ENCODE results near the gene PRR36.

PRR36 gene

GRCh38 chr19:7846155-7846646, 28.0 kb downstream of the PRR36 start:
- Histone ChIP-seq H3K79me1 (ENCODE audit: low read length) (no peaks in the 10 kb centered on the region), H3K79me2 (ENCODE audit: control insufficient read depth, insufficient read depth, low read length, poor library complexity) (no peaks in the 10 kb centered on the region), H3K4me3 (ENCODE audit: low read depth, low read length) (no peak overlapping the region), H3K27ac (ENCODE audit: low read depth, low read length) (no peak overlapping the region), H3K4me1 (ENCODE audit: control insufficient read depth in 1 of 2, insufficient read depth in 2 of 2, low read length in 2 of 2) (no peaks in the 10 kb centered on the region), H3K9me3 (ENCODE audit: insufficient read depth, low read depth, low read length) (peaks cover 9% of the 10 kb centered on the region), H3K4ac (ENCODE audit: low read depth, low read length) (no peak overlapping the region), H3K23ac (ENCODE audit: low read length) (no peak overlapping the region), H3K36me3 (ENCODE audit: control insufficient read depth in 1 of 2, insufficient read depth in 2 of 2, low read length in 2 of 2) (no peaks in the 10 kb centered on the region), H4K91ac (ENCODE audit: low read depth, low read length) (no peak overlapping the region), H4K12ac (ENCODE audit: low read depth, low read length) (no peak overlapping the region), H3K27me3 (ENCODE audit: insufficient read depth, low read length) (no peaks in the 10 kb centered on the region), H4K8ac (ENCODE audit: low read depth, low read length) (no peak overlapping the region), H3K14ac (ENCODE audit: low read length) (no peak overlapping the region), H2AFZ (ENCODE audit: insufficient read depth, low read length, poor library complexity) (no peak overlapping the region), H3K4me2 (ENCODE audit: low read length) (no peak overlapping the region), H2BK120ac (ENCODE audit: insufficient read depth, low read length, poor library complexity) (no peak overlapping the region), H2AK5ac (ENCODE audit: low read length) (no peak overlapping the region), H2BK5ac (ENCODE audit: low read depth, low read length, poor library complexity) (no peak overlapping the region), H2BK12ac (ENCODE audit: low read length) (no peak overlapping the region), H3K9ac (ENCODE audit: low read length) (no peak overlapping the region), H3K18ac (ENCODE audit: low read length) (no peak overlapping the region)
- DNase-seq: no peak
- no CpG with 5 or more reads among the region's 19 CpGs for WGBS (ENCODE audit: extremely low coverage, insufficient coverage, insufficient read length)

- Histone ChIP-seq H2BK12ac (ENCODE audit: low read length) (no peak overlapping the region), H4K91ac (ENCODE audit: low read depth, low read length) (no peak overlapping the region), H3K18ac (ENCODE audit: low read length) (no peak overlapping the region), H3K9ac (ENCODE audit: low read length) (no peak overlapping the region), H3K4me2 (ENCODE audit: low read length) (no peak overlapping the region), H3K79me1 (ENCODE audit: low read length) (no peaks in the 10 kb centered on the region), H3K4me1 (ENCODE audit: control insufficient read depth in 1 of 2, insufficient read depth in 2 of 2, low read length in 2 of 2) (no peaks in the 10 kb centered on the region), H3K27me3 (ENCODE audit: insufficient read depth, low read length) (no peaks in the 10 kb centered on the region), H4K12ac (ENCODE audit: low read depth, low read length) (no peak overlapping the region), H2AK5ac (ENCODE audit: low read length) (no peak overlapping the region), H3K9me3 (ENCODE audit: insufficient read depth, low read depth, low read length) (peaks cover 9% of the 10 kb centered on the region), H3K79me2 (ENCODE audit: control insufficient read depth, insufficient read depth, low read length, poor library complexity) (no peaks in the 10 kb centered on the region), H2BK5ac (ENCODE audit: low read depth, low read length, poor library complexity) (no peak overlapping the region), H3K4me3 (ENCODE audit: low read depth, low read length) (no peak overlapping the region), H3K36me3 (ENCODE audit: control insufficient read depth in 1 of 2, insufficient read depth in 2 of 2, low read length in 2 of 2) (no peaks in the 10 kb centered on the region), H2BK120ac (ENCODE audit: insufficient read depth, low read length, poor library complexity) (no peak overlapping the region), H3K14ac (ENCODE audit: low read length) (no peak overlapping the region), H2AFZ (ENCODE audit: insufficient read depth, low read length, poor library complexity) (no peak overlapping the region), H3K27ac (ENCODE audit: low read depth, low read length) (no peak overlapping the region), H4K8ac (ENCODE audit: low read depth, low read length) (no peak overlapping the region), H3K23ac (ENCODE audit: low read length) (no peak overlapping the region), H3K4ac (ENCODE audit: low read depth, low read length) (no peak overlapping the region)
- WGBS (ENCODE audit: extremely low coverage, insufficient coverage, insufficient read length): no CpG with 5 or more reads among the region's 20 CpGs
- DNase-seq: no peak
These were observed 28.6 kb downstream of the PRR36 start for GRCh38 chr19:7845390-7846154.

- no peaks in the 10 kb centered on the region for H3K4me1 ChIP-seq (ENCODE audit: control insufficient read depth in 1 of 2, insufficient read depth in 2 of 2, low read length in 2 of 2)
- no peak overlapping the region for H3K4ac ChIP-seq (ENCODE audit: low read depth, low read length)
- no peak overlapping the region for H3K4me2 ChIP-seq (ENCODE audit: low read length)
- no peak overlapping the region for H4K8ac ChIP-seq (ENCODE audit: low read depth, low read length)
- H2BK120ac ChIP-seq (ENCODE audit: insufficient read depth, low read length, poor library complexity): no peak overlapping the region
- no CpG with 5 or more reads among the region's 10 CpGs for WGBS (ENCODE audit: extremely low coverage, insufficient coverage, insufficient read length)
- no peak overlapping the region for H2BK12ac ChIP-seq (ENCODE audit: low read length)
- H3K36me3 ChIP-seq (ENCODE audit: control insufficient read depth in 1 of 2, insufficient read depth in 2 of 2, low read length in 2 of 2): no peaks in the 10 kb centered on the region
- DNase-seq: no peak
- H3K9me3 ChIP-seq (ENCODE audit: insufficient read depth, low read depth, low read length): peaks cover 9% of the 10 kb centered on the region
- H3K14ac ChIP-seq (ENCODE audit: low read length): no peak overlapping the region
- H3K18ac ChIP-seq (ENCODE audit: low read length): no peak overlapping the region
- no peak overlapping the region for H3K23ac ChIP-seq (ENCODE audit: low read length)
- H3K4me3 ChIP-seq (ENCODE audit: low read depth, low read length): no peak overlapping the region
- H3K9ac ChIP-seq (ENCODE audit: low read length): no peak overlapping the region
- H3K27ac ChIP-seq (ENCODE audit: low read depth, low read length): no peak overlapping the region
- no peak overlapping the region for H4K91ac ChIP-seq (ENCODE audit: low read depth, low read length)
- no peak overlapping the region for H2AFZ ChIP-seq (ENCODE audit: insufficient read depth, low read length, poor library complexity)
- H2BK5ac ChIP-seq (ENCODE audit: low read depth, low read length, poor library complexity): no peak overlapping the region
- H3K79me2 ChIP-seq (ENCODE audit: control insufficient read depth, insufficient read depth, low read length, poor library complexity): no peaks in the 10 kb centered on the region
- no peak overlapping the region for H2AK5ac ChIP-seq (ENCODE audit: low read length)
- no peak overlapping the region for H4K12ac ChIP-seq (ENCODE audit: low read depth, low read length)
- no peaks in the 10 kb centered on the region for H3K27me3 ChIP-seq (ENCODE audit: insufficient read depth, low read length)
- no peaks in the 10 kb centered on the region for H3K79me1 ChIP-seq (ENCODE audit: low read length)
These were observed 29.2 kb downstream of the PRR36 start for GRCh38 chr19:7844951-7845350.

GRCh38 chr19:7844405-7844804, 29.8 kb downstream of the PRR36 start:
- no peak overlapping the region for H2AK5ac ChIP-seq (ENCODE audit: low read length)
- H3K4ac ChIP-seq (ENCODE audit: low read depth, low read length): no peak overlapping the region
- no peak for DNase-seq
- no peak overlapping the region for H3K4me3 ChIP-seq (ENCODE audit: low read depth, low read length)
- H4K12ac ChIP-seq (ENCODE audit: low read depth, low read length): no peak overlapping the region
- no peaks in the 10 kb centered on the region for H3K79me2 ChIP-seq (ENCODE audit: control insufficient read depth, insufficient read depth, low read length, poor library complexity)
- no peak overlapping the region for H3K14ac ChIP-seq (ENCODE audit: low read length)
- H3K79me1 ChIP-seq (ENCODE audit: low read length): no peaks in the 10 kb centered on the region
- no peak overlapping the region for H3K4me2 ChIP-seq (ENCODE audit: low read length)
- H2BK5ac ChIP-seq (ENCODE audit: low read depth, low read length, poor library complexity): no peak overlapping the region
- H2BK12ac ChIP-seq (ENCODE audit: low read length): no peak overlapping the region
- WGBS (ENCODE audit: extremely low coverage, insufficient coverage, insufficient read length): no CpG with 5 or more reads among the region's 5 CpGs
- H2BK120ac ChIP-seq (ENCODE audit: insufficient read depth, low read length, poor library complexity): no peak overlapping the region
- no peak overlapping the region for H3K23ac ChIP-seq (ENCODE audit: low read length)
- H3K4me1 ChIP-seq (ENCODE audit: control insufficient read depth in 1 of 2, insufficient read depth in 2 of 2, low read length in 2 of 2): no peaks in the 10 kb centered on the region
- no peak overlapping the region for H3K18ac ChIP-seq (ENCODE audit: low read length)
- H3K9ac ChIP-seq (ENCODE audit: low read length): no peak overlapping the region
- H3K36me3 ChIP-seq (ENCODE audit: control insufficient read depth in 1 of 2, insufficient read depth in 2 of 2, low read length in 2 of 2): no peaks in the 10 kb centered on the region
- H2AFZ ChIP-seq (ENCODE audit: insufficient read depth, low read length, poor library complexity): no peak overlapping the region
- no peak overlapping the region for H3K27ac ChIP-seq (ENCODE audit: low read depth, low read length)
- no peaks in the 10 kb centered on the region for H3K27me3 ChIP-seq (ENCODE audit: insufficient read depth, low read length)
- no peak overlapping the region for H4K91ac ChIP-seq (ENCODE audit: low read depth, low read length)
- peaks cover 9% of the 10 kb centered on the region for H3K9me3 ChIP-seq (ENCODE audit: insufficient read depth, low read depth, low read length)
- H4K8ac ChIP-seq (ENCODE audit: low read depth, low read length): no peak overlapping the region

Data from trophoblast cell (in vitro differentiated cells and primary cell).